NK-92 (cell line): ENCODE data around the gene MPRIP.

ENCODE experiments used
- DNase-seq: peaks from one replicate; lab custom pipeline; 2025; ENCODE audit not compliant: unreplicated experiment; lab: John Stamatoyannopoulos, UW

Gene MPRIP

DNA sequence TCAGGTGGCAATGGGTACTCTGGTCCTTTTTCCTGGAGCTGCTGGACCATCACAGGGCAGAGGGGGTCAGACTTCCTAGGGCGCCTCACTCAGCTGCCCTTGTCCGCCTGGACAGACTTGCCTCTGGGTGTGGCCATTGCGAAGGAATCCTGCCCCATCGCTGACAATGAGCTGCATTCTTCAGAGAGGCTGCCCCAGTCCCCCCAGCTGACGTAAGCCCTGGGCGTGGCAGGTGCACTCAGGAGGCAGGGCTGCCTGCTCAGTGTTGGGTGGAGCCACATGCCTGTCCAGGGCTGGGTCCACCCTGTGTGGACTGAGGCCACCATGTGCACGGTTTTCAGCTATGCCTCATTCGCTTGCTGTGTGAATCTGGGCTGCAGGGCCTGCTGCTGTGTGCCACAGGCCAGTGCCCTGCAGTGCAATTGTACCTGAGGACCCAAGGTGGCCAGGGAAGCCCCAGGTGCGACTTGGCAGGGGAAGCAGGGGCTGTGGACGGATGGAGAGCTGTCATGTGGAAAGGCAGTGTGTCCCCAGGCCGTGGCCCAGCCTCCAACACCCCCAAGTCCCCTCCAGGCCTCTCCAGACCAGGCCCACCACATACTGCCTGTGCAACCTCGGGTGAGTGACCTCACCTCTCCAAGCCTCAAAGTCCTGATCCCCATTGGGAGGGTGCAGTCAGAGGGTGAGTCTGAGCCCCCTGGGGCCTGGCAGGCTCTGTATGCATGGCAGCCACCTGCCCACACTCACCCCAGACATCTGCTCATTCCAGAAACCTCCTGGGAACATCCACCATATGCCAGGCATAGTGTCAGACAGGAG is 14.0 kb upstream of the MPRIP start:
- no peak for DNase-seq

GRCh38 chr17:17028878-17029535 is 13.2 kb upstream of the MPRIP start:
- no peak for DNase-seq

DNA sequence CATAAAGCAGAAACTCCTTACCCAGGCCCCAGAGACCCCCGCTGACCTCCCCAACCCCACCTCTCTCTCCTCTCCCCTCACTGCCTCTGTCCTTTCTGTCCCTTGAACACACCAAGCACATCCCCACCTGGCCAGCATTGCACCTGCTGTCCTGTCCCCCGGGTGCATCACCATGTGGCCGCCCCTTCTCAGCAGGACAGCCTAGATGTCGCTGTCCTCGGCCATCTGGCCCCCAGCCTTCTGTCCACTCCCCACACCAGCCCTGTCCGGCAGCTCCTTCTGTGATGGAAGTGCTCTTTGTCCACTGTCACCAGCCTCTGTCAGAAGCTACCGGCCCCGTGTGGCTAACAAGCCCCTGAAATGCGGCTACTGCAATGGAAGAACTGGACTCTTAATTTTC is 12.3 kb upstream of the MPRIP start:
- DNase-seq = no peak

- no peak for DNase-seq
Observed at GRCh38 chr17:17030515-17031211, 11.6 kb upstream of the MPRIP start.

- no peak for DNase-seq
Observed at GRCh38 chr17:17032131-17032692, 10.0 kb upstream of the MPRIP start.

DNA sequence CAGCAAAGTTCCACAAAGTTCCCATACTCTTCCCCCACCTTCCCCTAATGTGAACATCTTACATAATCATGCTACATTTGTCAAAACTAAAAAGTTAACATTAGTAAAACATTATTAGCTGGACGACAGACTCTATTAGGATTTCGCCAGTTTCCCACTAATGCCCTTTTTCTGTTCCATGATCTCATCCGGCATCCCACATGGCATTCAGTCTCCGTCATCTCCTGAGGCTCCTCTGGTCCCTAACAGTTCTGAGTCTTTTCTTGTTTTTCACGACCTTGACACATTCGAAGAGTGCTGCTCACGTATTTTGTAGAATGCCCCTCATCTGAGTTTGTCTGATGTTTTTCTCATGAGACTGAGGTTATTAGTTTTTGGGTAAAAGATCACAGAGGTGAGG is 8.8 kb upstream of the MPRIP start:
- no peak for DNase-seq

DNA sequence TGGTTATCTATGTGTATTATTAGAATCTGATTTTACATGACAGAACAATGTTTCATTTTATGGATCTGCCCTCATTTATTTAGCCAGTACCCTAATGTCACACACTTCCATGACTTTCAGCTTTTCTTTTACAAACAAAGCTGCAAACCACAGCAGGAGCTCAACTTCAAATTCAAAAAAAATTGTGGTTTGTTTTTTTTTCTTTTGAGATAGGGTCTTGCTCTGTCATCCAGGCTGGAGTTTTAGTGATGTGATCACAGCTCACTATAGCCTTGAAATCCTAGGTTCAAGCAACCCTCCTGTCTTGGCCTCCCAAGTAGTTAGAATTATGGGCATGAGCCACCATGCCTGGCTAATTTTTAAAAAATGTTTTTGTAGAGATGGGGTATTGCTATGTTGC is 8.2 kb upstream of the MPRIP start:
- DNase-seq = no peak

- no peak for DNase-seq
Observed at GRCh38 chr17:17034496-17035075, 7.7 kb upstream of the MPRIP start.

DNA sequence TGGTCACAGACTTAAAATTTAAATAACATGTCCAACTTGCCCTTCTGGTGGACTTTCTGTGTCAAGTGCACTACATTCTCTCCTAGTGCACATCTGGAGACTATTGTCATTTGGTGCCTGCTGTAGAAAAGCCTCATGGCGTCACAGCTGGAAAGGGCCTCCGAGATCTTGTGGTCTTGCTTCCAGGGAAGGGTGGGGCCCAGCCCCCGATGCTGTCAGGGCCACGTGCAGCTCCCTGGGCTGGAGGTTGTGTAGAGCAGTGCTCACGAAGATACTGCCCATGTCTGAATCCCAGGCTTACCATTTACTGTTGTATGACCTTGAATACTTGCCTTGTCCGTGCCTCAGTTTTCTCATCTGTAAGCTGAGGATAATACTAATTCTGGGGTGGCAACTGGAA is 6.8 kb upstream of the MPRIP start:
- no peak for DNase-seq

GRCh38 chr17:17035920-17036523 is 6.2 kb upstream of the MPRIP start:
- DNase-seq = no peak

GRCh38 chr17:17036524-17036998 is 5.7 kb upstream of the MPRIP start:
- DNase-seq = no peak

- no peak for DNase-seq
Observed at GRCh38 chr17:17039911-17040310, 2.3 kb upstream of the MPRIP start.

DNA sequence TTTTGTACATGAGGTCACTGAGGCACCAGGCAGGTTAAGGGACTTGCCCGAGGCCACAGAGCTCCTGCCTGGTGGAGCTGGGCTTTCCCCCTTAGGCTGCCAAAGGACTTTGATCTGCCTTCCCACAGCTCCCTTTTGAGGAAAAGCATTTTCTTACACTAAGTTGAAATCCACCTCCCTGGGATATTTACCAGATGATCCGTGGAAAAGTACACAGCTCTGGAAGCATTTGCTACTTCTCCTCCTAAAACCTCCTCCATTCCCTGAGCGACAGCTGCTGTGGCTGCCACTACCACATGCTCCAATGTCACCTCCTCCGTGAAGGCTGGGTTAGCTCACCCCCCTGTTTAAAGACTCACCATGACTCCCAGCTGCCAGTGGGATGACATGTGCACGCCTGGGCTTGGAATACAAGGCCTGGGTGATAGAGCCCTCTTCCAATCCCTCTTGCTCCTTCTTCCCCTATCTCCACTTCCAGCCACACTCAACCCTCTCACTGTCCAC is 1.2 kb upstream of the MPRIP start:
- DNase-seq = no peak

DNA sequence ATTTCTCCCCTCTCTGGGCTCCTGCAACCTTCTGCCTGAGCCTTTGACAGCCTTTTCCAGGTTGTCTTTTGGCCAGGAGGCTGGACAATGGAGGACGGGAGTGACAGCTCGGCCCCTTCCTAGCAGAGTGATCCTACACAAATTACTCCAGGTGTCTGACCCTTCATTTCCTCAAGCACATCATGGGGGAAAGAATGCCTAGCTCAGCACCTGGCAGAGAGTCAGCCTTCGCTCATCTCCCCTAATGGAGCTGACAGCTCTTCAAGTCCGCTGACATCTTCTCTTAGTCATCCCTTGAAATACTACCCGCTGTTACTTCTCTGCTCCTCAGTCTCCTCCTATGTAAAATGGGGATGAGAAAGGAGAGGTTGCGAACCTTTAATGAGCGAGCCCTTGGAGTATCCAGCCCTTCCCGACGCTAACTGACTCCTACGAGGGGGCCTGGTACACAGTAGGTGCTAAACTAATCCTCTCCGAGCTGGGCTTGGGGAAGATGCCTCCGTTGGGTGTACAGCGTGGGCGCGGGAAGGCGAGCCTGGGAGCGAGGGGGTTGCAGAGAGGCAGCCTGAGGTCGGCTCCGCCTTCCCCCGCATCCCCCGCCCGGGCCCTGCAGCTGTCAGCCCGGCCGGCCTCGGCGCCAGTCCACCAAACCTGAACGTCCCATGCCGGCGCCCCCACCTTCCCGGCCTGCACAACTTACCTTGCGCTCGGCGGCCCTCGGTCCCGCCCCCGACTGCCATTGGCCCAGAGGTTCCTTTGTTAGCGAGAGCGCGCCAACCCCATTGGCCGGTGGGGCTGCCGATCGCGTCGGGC is 480 bp upstream of the MPRIP start:
- peak; percentile 60 for DNase-seq

- no peak for DNase-seq
Observed at GRCh38 chr17:17042851-17043460, 699 bp downstream of the MPRIP start.

- DNase-seq = no peak
Observed at GRCh38 chr17:17043461-17044271, 1.4 kb downstream of the MPRIP start.

DNA sequence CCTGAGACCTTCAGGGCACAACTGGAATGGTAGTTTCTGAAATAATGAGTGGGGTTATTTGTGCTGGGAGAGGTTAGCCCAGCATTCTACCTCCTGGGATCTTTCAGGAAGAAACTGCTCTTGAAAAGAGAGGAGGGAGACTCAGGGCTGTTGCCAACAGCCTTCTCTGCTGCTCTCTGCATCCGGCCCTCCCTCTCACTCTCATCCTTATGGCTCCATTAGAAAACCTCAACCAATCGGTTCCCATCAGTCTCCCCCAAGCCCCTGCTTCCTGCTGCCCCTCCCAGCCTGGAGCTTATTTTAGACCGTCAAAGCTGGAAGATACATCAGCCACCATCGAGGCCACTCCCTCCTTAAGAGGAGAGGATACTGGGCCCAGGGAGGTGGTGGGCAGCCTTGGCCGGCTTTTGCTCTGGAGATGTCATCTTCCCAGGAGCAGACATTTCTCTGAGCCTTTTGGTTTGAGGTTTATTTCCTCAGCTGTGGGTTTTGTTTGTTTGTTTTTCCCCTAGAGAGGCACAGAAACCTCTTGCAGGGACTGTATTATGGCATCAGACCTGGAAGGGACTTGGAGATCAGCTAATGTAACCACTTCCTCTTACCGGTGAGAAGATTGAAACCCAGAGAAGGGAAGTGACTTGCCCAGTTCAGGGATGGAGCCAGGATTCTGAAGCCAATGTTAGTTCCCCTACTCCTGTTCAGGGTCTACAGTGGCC is 2.7 kb downstream of the MPRIP start:
- DNase-seq = no peak

DNA sequence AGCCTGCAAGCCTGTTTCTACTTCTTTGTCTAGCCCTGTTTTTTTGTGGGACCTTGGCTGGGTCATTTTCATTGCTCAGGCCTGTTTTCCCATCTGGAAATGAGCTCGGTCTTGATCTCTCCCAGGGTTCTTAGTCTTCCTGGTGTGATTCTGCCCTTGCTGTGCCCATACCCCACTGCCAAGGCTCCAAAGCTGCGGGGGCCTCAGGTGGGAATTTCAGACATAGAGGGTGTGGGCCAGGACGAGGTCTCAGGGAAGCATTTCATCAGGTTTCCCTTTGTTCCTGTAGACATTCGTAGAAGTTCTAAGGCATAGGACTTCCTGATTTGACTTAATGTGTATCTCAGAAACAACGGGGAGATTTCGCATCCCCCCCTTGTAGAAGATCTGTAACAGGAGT is 5.8 kb downstream of the MPRIP start:
- DNase-seq = no peak
